Mesangial cell (primary cell): ENCODE results near the gene IGSF5. TPM values are rescaled to one million over a fixed set of nuclear protein-coding genes. Genes with fewer than 3 reads are reported as not detected.

ENCODE experiments used
- total RNA-seq: library from RNA; depleted of rRNA; stranded (reverse); fragments of >200 nt; gene quantifications from 2 replicates; pipeline ENCODE4 v1.2.3, GENCODE V29; 2015

Gene IGSF5
- 0.33 and 0.89 TPM in 2 replicates for total RNA-seq

GRCh38 chr21:39744883-39745282 lies at the start of gene IGSF5:
Gene IGSF5 (plus strand): TSS chr21:39745183. CDS start chr21:39745510, 327 bp downstream.

Other genes starting within 250 kb of the IGSF5 start
- 7.5 and 24.1 TPM in 2 replicates for gene B3GALT5, start 132.2 kb upstream of the IGSF5 start, total RNA-seq
- gene PCP4, start 122.3 kb downstream of the IGSF5 start, total RNA-seq, result 0.63 TPM in 1 of 2 replicates, not detected in the other